GM12874 (cell line): ENCODE results near the gene CCDC40.
A peak's percentile ranks its signal among the peaks of the same experiment; 100 is the strongest.

ENCODE experiments used
- TF ChIP-seq, protein P1 (sequence below): IDR thresholded peaks from 2 replicates; pipeline ENCODE4 v1.5.1; 2011; ENCODE audit warnings: low read depth, mild to moderate bottlenecking, control low read depth, low read length, moderate library complexity; ENCODE audit not compliant: insufficient read depth

CCDC40 gene

GRCh38 chr17:79991140-79991923 lies 45.1 kb upstream of the CCDC40 start:
- TF ChIP-seq, protein P1, sequence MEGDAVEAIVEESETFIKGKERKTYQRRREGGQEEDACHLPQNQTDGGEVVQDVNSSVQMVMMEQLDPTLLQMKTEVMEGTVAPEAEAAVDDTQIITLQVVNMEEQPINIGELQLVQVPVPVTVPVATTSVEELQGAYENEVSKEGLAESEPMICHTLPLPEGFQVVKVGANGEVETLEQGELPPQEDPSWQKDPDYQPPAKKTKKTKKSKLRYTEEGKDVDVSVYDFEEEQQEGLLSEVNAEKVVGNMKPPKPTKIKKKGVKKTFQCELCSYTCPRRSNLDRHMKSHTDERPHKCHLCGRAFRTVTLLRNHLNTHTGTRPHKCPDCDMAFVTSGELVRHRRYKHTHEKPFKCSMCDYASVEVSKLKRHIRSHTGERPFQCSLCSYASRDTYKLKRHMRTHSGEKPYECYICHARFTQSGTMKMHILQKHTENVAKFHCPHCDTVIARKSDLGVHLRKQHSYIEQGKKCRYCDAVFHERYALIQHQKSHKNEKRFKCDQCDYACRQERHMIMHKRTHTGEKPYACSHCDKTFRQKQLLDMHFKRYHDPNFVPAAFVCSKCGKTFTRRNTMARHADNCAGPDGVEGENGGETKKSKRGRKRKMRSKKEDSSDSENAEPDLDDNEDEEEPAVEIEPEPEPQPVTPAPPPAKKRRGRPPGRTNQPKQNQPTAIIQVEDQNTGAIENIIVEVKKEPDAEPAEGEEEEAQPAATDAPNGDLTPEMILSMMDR = peak; percentile 49

DNA sequence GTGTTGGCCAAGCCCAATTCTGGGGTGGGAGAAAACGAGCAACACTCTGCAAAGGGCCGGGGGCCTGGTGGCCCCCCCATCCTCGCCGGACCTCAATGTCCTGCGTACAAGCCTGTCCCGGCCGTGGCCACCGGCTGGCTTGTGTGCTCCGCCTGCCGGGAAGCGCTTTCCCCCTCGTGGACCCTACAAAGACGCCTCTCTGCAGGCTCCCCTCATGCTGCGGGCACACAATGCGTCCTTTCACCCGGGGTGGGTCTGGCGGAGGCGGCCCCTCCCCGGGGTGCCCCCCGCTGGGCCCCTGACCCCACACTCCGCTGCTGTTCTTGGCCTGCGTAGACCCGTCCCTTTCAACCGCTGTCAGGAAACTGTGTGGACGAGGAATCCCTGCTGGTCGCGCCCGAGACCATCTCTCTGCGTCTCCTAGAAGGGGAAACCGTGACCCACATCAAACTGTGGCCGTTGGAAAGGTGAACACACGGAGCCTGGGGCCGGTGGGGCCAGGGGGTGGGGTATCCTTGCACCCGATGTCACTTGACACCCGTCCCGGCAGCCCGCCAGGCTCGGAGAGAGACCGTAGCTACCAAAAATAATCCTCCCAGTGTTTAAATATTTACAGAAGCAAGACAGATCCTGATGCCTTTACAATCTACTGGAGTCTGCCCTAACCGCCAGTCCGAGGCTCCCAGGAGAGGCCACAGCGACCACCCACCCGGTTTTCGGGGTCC lies 44.4 kb upstream of the CCDC40 start:
- TF ChIP-seq, protein P1 = no peak

DNA sequence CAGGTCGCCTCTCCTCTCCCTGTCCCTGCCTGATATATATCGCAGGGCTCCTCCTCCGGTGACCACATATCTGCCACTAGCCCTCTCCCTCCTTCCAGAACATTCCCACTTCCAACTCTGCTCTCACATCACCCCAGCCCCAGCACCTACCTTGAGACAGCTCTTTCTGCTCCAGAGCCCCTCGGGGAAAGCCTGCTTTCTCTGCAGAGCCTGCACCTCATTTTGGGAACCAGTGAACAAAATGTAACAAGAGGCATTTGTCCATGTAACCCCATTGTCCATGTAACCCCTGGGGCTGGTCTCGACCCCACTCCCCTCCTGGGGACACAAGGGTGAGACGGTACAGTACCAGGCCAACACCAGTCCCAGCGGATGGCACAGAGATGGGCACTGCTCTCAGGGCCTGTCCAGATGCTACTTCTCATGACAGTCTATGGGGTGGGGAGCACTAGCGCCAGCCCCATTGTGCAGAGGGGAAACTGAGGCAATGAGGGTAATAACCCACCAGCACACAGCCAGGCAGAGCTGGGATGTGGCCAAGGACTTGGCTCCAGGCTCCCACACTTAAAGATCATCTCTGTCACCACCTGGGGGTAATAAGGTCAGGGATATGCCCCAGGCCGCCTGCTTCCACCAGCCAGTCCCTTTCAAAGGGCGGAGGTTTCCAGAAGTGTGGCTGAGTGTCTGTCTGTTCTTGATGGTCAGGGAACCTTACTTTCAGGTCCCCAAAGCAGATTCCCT lies 43.6 kb upstream of the CCDC40 start:
- TF ChIP-seq, protein P1 = no peak

DNA sequence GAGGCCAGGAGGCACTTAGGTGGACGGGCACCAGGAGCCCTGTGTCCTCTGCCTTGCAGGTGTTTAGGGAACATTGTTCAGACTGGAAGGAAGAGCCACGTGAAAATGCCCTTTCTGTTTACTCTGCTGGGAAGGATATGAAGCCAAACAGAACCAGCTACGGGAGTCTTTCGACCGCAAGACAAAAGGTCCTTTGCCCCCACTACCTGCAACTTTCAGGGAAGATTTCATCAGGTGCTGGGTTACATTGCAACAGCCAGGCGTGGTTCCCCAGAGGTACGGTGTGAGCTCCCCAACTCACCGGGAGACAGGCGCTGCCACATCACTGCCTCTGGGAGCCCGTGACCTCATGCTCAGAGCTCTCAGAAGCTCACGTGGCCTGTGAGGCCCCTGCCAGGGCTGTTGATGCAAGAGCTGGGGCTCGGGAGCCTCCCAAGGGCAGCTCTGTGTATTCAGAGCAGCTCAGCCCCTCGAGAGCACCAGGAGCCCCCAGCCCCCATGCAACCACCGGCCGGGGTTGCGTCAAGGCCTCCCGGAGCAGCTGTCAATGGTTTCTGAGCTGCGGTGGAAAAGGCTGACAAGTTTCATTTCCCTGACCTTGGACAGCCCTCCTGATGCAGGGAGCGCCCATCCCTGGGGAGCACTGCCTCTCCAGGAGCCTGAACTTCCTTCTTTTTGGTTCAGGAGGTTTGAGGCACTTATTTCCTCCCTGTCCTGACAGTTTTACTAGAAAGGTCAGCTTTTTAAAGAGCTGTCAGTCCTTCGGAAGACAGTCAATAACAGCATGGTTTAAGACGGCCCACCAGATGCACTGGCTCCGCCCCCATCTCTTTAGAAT lies 42.8 kb upstream of the CCDC40 start:
- TF ChIP-seq, protein P1 = no peak

GRCh38 chr17:79994602-79995001 lies 41.8 kb upstream of the CCDC40 start:
- TF ChIP-seq, protein P1 = no peak

DNA sequence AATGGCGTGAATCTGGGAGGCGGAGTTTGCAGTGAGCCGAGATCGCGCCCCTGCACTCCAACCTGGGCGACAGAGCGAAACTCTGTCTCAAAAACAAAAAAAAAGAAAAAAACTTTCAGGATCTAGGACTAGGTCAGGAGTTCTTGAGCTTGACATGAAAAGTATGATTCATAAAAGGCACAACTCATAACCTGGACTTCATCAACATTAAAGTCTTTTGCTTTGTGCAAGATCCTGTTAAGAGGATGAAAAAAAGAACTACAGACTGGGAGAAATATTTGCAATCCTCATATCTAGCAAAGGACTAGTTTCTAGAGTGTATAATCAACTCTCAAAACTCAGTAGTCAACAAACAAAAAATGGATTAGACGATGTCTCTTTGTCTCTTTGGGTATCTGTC lies 40.7 kb upstream of the CCDC40 start:
- TF ChIP-seq, protein P1 = no peak
